Activated T-cell treated with anti-CD3 and anti-CD28 coated beads, Interleukin-2, amount 50 U/mL, for 72 hours (primary cell): ENCODE results near the gene NFIB. TPM values are rescaled to one million over a fixed set of nuclear protein-coding genes. Genes with fewer than 3 reads are reported as not detected.

Experiments used
- ATAC-seq, 2 donors: fragments of 150-1000 bp; cut with Tn5 transposase; replicated peaks in 1 of 2; 2 replicates each; pipeline ENCODE4 v1.10.0; 2021; ENCODE audit warnings: moderate library complexity in 2 of 2, mild to moderate bottlenecking in 1 of 2
- DNase-seq, 2 donors: peaks; one replicate each; pipeline ENCODE4 v3.0.0; 2021 to 2022; ENCODE audit warnings: mixed read lengths in 1 of 2
- H3K27ac Mint-ChIP-seq: one replicate; pipeline ENCODE4 v1.8.0; 2022; ENCODE audit warnings: mild to moderate bottlenecking, moderate library complexity, mixed read lengths
- H3K27me3 Mint-ChIP-seq: one replicate; pipeline ENCODE4 v1.8.0; 2022; ENCODE audit warnings: low read depth, mixed read lengths
- H3K36me3 Mint-ChIP-seq, 2 donors: one replicate each; pipeline ENCODE4 v1.8.0; 2022; ENCODE audit warnings: mixed read lengths in 2 of 2, mild to moderate bottlenecking in 1 of 2; ENCODE audit not compliant: insufficient read depth in 2 of 2
- H3K4me1 Mint-ChIP-seq: one replicate; pipeline ENCODE4 v1.8.0; 2022; ENCODE audit warnings: low read depth, mixed read lengths
- H3K4me3 Mint-ChIP-seq, 2 donors: one replicate each; pipeline ENCODE4 v1.8.0; 2022; ENCODE audit warnings: mild to moderate bottlenecking in 2 of 2, mixed read lengths in 2 of 2, moderate library complexity in 2 of 2
- H3K9me3 Mint-ChIP-seq, 2 donors: one replicate each; pipeline ENCODE4 v1.8.0; 2022; ENCODE audit warnings: mixed read lengths in 2 of 2
- total RNA-seq, 2 donors: library from RNA; stranded (reverse); gene quantifications; one replicate each; pipeline ENCODE4 v1.2.3, GENCODE V29; 2022

The NFIB gene
- total RNA-seq, 2 donors from 2014 or later = not detected

- DNase-seq (no peak), ATAC-seq (no peak)
- no peak overlapping the region for H3K4me3 Mint-ChIP-seq
- no peak overlapping the region for H3K27ac Mint-ChIP-seq
- H3K27me3 Mint-ChIP-seq = peaks cover 6% of the 10 kb centered on the region
- no peaks in the 10 kb centered on the region for H3K9me3 Mint-ChIP-seq
- H3K36me3 Mint-ChIP-seq = no peaks in the 10 kb centered on the region
- no peaks in the 10 kb centered on the region for H3K4me1 Mint-ChIP-seq
Observed at GRCh38 chr9:14148501-14149103, 165.3 kb downstream of the NFIB start.

GRCh38 chr9:14147738-14148137 lies 166.2 kb downstream of the NFIB start:
- peaks cover 6% of the 10 kb centered on the region for H3K27me3 Mint-ChIP-seq
- no peak for DNase-seq
- ATAC-seq = no peak
- no peak overlapping the region for H3K27ac Mint-ChIP-seq
- H3K36me3 Mint-ChIP-seq = no peaks in the 10 kb centered on the region
- no peaks in the 10 kb centered on the region for H3K4me1 Mint-ChIP-seq
- H3K4me3 Mint-ChIP-seq = no peak overlapping the region
- no peaks in the 10 kb centered on the region for H3K9me3 Mint-ChIP-seq

GRCh38 chr9:14146201-14146874 lies 167.6 kb downstream of the NFIB start:
- Mint-ChIP-seq H3K36me3 (no peaks in the 10 kb centered on the region), H3K27ac (no peak overlapping the region), H3K4me3 (no peak overlapping the region), H3K9me3 (no peaks in the 10 kb centered on the region), H3K4me1 (no peaks in the 10 kb centered on the region), H3K27me3 (peaks cover 6% of the 10 kb centered on the region)
- ATAC-seq = no peak
- no peak for DNase-seq

GRCh38 chr9:14144215-14144614 lies 169.7 kb downstream of the NFIB start:
- Mint-ChIP-seq H3K27ac (no peak overlapping the region), H3K4me3 (no peak overlapping the region), H3K9me3 (no peaks in the 10 kb centered on the region), H3K27me3 (no peaks in the 10 kb centered on the region), H3K36me3 (no peaks in the 10 kb centered on the region), H3K4me1 (no peaks in the 10 kb centered on the region)
- DNase-seq (no peak), ATAC-seq (no peak)

GRCh38 chr9:14141699-14142098 lies 172.2 kb downstream of the NFIB start:
- H3K4me1 Mint-ChIP-seq = no peaks in the 10 kb centered on the region
- no peaks in the 10 kb centered on the region for H3K9me3 Mint-ChIP-seq
- H3K27me3 Mint-ChIP-seq = no peaks in the 10 kb centered on the region
- ATAC-seq = no peak
- H3K4me3 Mint-ChIP-seq = no peak overlapping the region
- no peaks in the 10 kb centered on the region for H3K36me3 Mint-ChIP-seq
- H3K27ac Mint-ChIP-seq = no peak overlapping the region
- no peak for DNase-seq

GRCh38 chr9:14140096-14140697 lies 173.7 kb downstream of the NFIB start:
- ATAC-seq (no peak), DNase-seq (no peak)
- H3K9me3 Mint-ChIP-seq = no peaks in the 10 kb centered on the region
- no peaks in the 10 kb centered on the region for H3K27me3 Mint-ChIP-seq
- H3K36me3 Mint-ChIP-seq = no peaks in the 10 kb centered on the region
- no peak overlapping the region for H3K4me3 Mint-ChIP-seq
- no peaks in the 10 kb centered on the region for H3K4me1 Mint-ChIP-seq
- no peak overlapping the region for H3K27ac Mint-ChIP-seq

- Mint-ChIP-seq H3K9me3 (no peaks in the 10 kb centered on the region), H3K27ac (no peak overlapping the region), H3K4me1 (no peaks in the 10 kb centered on the region), H3K36me3 (no peaks in the 10 kb centered on the region), H3K27me3 (no peaks in the 10 kb centered on the region), H3K4me3 (no peak overlapping the region)
- ATAC-seq (no peak), DNase-seq (no peak)
Observed at GRCh38 chr9:14139287-14139686, 174.7 kb downstream of the NFIB start.

- no peak for DNase-seq
- H3K27me3 Mint-ChIP-seq = no peaks in the 10 kb centered on the region
- H3K9me3 Mint-ChIP-seq = no peaks in the 10 kb centered on the region
- no peaks in the 10 kb centered on the region for H3K4me1 Mint-ChIP-seq
- no peak for ATAC-seq
- no peak overlapping the region for H3K4me3 Mint-ChIP-seq
- no peak overlapping the region for H3K27ac Mint-ChIP-seq
- no peaks in the 10 kb centered on the region for H3K36me3 Mint-ChIP-seq
Observed at GRCh38 chr9:14136646-14137370, 177.1 kb downstream of the NFIB start.

- DNase-seq (no peak), ATAC-seq (no peak)
- H3K27ac Mint-ChIP-seq = no peak overlapping the region
- no peak overlapping the region for H3K4me3 Mint-ChIP-seq
- H3K27me3 Mint-ChIP-seq = no peaks in the 10 kb centered on the region
- no peaks in the 10 kb centered on the region for H3K4me1 Mint-ChIP-seq
- H3K9me3 Mint-ChIP-seq = no peaks in the 10 kb centered on the region
- no peaks in the 10 kb centered on the region for H3K36me3 Mint-ChIP-seq
Observed at GRCh38 chr9:14136047-14136635, 177.8 kb downstream of the NFIB start.

GRCh38 chr9:14135421-14135820 lies 178.5 kb downstream of the NFIB start:
- H3K27me3 Mint-ChIP-seq = no peaks in the 10 kb centered on the region
- H3K9me3 Mint-ChIP-seq = no peaks in the 10 kb centered on the region
- no peaks in the 10 kb centered on the region for H3K36me3 Mint-ChIP-seq
- no peaks in the 10 kb centered on the region for H3K4me1 Mint-ChIP-seq
- H3K4me3 Mint-ChIP-seq = no peak overlapping the region
- ATAC-seq (no peak), DNase-seq (no peak)
- H3K27ac Mint-ChIP-seq = no peak overlapping the region

GRCh38 chr9:14133394-14133793 lies 180.5 kb downstream of the NFIB start:
- ATAC-seq = no peak
- no peak overlapping the region for H3K4me3 Mint-ChIP-seq
- H3K36me3 Mint-ChIP-seq = no peaks in the 10 kb centered on the region
- DNase-seq = no peak
- H3K27ac Mint-ChIP-seq = no peak overlapping the region
- no peaks in the 10 kb centered on the region for H3K9me3 Mint-ChIP-seq
- H3K27me3 Mint-ChIP-seq = no peaks in the 10 kb centered on the region
- no peaks in the 10 kb centered on the region for H3K4me1 Mint-ChIP-seq

- Mint-ChIP-seq H3K9me3 (no peaks in the 10 kb centered on the region), H3K36me3 (no peaks in the 10 kb centered on the region), H3K4me3 (no peak overlapping the region), H3K27ac (no peak overlapping the region), H3K27me3 (no peaks in the 10 kb centered on the region), H3K4me1 (no peaks in the 10 kb centered on the region)
- no peak for DNase-seq
- ATAC-seq = no peak
Observed at GRCh38 chr9:14132775-14133174, 181.2 kb downstream of the NFIB start.
